ENCODE data around the gene PTPRJ.

The PTPRJ gene

GRCh38 chr11:47955061-47955755 lies 25.2 kb upstream of the PTPRJ start:
- H3K4me3 ChIP-seq (ENCODE audit: low read depth, low read length): no peak overlapping the region
- TF ChIP-seq MAX (IDR thresholded peaks at IDR 0.05; ENCODE audit: low read depth, low read length): no peak
- TF ChIP-seq, protein P1, sequence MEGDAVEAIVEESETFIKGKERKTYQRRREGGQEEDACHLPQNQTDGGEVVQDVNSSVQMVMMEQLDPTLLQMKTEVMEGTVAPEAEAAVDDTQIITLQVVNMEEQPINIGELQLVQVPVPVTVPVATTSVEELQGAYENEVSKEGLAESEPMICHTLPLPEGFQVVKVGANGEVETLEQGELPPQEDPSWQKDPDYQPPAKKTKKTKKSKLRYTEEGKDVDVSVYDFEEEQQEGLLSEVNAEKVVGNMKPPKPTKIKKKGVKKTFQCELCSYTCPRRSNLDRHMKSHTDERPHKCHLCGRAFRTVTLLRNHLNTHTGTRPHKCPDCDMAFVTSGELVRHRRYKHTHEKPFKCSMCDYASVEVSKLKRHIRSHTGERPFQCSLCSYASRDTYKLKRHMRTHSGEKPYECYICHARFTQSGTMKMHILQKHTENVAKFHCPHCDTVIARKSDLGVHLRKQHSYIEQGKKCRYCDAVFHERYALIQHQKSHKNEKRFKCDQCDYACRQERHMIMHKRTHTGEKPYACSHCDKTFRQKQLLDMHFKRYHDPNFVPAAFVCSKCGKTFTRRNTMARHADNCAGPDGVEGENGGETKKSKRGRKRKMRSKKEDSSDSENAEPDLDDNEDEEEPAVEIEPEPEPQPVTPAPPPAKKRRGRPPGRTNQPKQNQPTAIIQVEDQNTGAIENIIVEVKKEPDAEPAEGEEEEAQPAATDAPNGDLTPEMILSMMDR (IDR thresholded peaks at IDR 0.05; ENCODE audit: low read depth, low read length): no peak
- TF ChIP-seq POLR2A (IDR thresholded peaks at IDR 0.05; ENCODE audit: extremely low read depth, insufficient read length): no peak
- TF ChIP-seq MYC (IDR thresholded peaks at IDR 0.05; ENCODE audit: low read depth, low read length): no peak
- peak; percentile 30 for DNase-seq (ENCODE audit: low read depth)

- no peak overlapping the region for H3K4me3 ChIP-seq (ENCODE audit: low read depth, low read length)
- DNase-seq (ENCODE audit: low read depth): no peak
- TF ChIP-seq MAX (IDR thresholded peaks at IDR 0.05; ENCODE audit: low read depth, low read length) (no peak), MYC (IDR thresholded peaks at IDR 0.05; ENCODE audit: low read depth, low read length) (no peak), POLR2A (IDR thresholded peaks at IDR 0.05; ENCODE audit: extremely low read depth, insufficient read length) (no peak)
- TF ChIP-seq, protein P1 (IDR thresholded peaks at IDR 0.05; ENCODE audit: low read depth, low read length): no peak
Observed at GRCh38 chr11:47960015-47960414, 20.3 kb upstream of the PTPRJ start.

- DNase-seq (ENCODE audit: low read depth): peak; percentile 25
- H3K4me3 ChIP-seq (ENCODE audit: low read depth, low read length): no peak overlapping the region
- TF ChIP-seq, protein P1 (IDR thresholded peaks at IDR 0.05; ENCODE audit: low read depth, low read length): no peak
- TF ChIP-seq POLR2A (IDR thresholded peaks at IDR 0.05; ENCODE audit: extremely low read depth, insufficient read length): no peak
- no peak for TF ChIP-seq MAX (IDR thresholded peaks at IDR 0.05; ENCODE audit: low read depth, low read length)
- TF ChIP-seq MYC (IDR thresholded peaks at IDR 0.05; ENCODE audit: low read depth, low read length): no peak
Observed at GRCh38 chr11:47961383-47961782, 19.0 kb upstream of the PTPRJ start.

DNA sequence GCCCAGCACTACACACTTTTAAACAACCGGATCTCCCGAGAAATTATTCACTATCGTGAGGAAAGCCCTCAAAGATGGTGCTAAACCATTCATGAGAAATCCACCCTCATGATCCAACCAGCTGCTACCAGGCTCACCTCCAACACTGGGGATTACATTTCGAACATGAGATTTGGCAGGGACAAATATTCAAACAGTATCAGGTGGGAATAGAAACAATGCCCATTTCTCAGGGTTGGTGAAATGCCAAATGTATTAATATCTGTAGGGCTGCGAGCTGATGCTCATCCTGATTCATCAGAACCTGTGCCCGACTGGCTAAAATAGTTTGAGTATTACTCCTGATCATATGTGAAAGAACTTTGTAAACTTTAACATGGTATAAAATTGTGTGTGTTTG lies 15.8 kb upstream of the PTPRJ start:
- H3K4me3 ChIP-seq (ENCODE audit: low read depth, low read length): no peak overlapping the region
- no peak for TF ChIP-seq MYC (IDR thresholded peaks at IDR 0.05; ENCODE audit: low read depth, low read length)
- TF ChIP-seq POLR2A (IDR thresholded peaks at IDR 0.05; ENCODE audit: extremely low read depth, insufficient read length): no peak
- no peak for TF ChIP-seq MAX (IDR thresholded peaks at IDR 0.05; ENCODE audit: low read depth, low read length)
- TF ChIP-seq, protein P1 (IDR thresholded peaks at IDR 0.05; ENCODE audit: low read depth, low read length): no peak
- no peak for DNase-seq (ENCODE audit: low read depth)

DNA sequence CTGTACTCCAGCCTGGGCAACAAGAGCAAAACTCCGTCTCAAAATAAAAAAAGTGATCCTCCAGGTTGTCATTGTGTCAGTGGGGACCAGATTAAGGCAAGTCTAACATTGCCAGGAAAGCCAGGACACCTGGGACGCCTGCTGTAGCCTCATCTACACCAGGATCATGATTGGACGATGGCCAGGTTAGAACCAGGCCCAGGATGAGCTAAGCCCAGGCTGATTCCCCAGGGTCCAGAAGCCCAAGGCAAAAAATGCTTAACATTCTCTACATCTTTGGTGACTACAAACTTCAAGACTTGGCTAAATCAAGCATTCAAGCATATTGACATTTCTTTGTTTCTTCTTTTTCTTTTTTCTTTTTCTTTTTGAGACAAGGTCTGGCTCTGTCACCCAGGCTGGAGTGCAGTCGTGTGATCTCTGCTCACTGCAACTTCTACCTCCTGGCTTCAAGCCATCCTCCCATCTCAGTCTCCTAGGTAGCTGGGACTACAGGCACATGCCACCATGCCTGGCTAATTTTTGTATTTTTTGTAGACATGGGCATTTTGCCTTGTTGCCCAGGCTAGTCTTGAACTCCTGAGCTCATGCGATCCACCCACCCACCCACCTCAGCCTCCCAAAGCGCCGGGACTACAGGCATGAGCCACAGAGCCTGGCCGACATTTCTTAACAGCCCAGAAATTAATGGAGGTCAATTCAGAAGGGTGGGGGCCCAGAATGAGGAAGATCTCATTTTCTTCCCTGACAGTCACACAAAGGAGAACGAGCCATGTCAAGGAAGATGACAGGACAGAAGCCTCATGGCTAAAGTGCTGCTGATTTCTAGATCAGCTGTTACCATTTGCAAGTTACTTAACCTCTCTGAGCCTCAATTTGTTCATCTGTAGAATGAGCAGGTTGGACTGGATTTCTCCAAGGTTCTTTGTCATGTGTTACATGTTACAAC lies 12.5 kb upstream of the PTPRJ start:
- TF ChIP-seq MAX (IDR thresholded peaks at IDR 0.05; ENCODE audit: low read depth, low read length) (no peak), POLR2A (IDR thresholded peaks at IDR 0.05; ENCODE audit: extremely low read depth, insufficient read length) (no peak), MYC (IDR thresholded peaks at IDR 0.05; ENCODE audit: low read depth, low read length) (no peak)
- TF ChIP-seq, protein P1 (IDR thresholded peaks at IDR 0.05; ENCODE audit: low read depth, low read length): no peak
- no peak overlapping the region for H3K4me3 ChIP-seq (ENCODE audit: low read depth, low read length)
- peak; percentile 33 for DNase-seq (ENCODE audit: low read depth)
